HG03066 (cell line): ENCODE measurements around the gene GALK2.
"Not testable (repeated sequence)": the region's sequence is repeated elsewhere in the genome, so short reads cannot be mapped to it uniquely, and the experiment has no call there.

Experiments
- ATAC-seq: cut with Tn5 transposase; IDR thresholded peaks from one replicate; pipeline ENCODE4 v1.9.1; 2021; ENCODE audit warnings: low read depth; ENCODE audit not compliant: unreplicated experiment

GALK2 gene

GRCh38 chr15:49163678-49164077 is 6.4 kb upstream of the GALK2 start:
- ATAC-seq = no peak

GRCh38 chr15:49164865-49165264 is 5.2 kb upstream of the GALK2 start:
- no peak for ATAC-seq

- no peak for ATAC-seq
Measured at GRCh38 chr15:49168016-49168415, 2.0 kb upstream of the GALK2 start.

GRCh38 chr15:49171790-49172189 is 1.7 kb downstream of the GALK2 start:
- no peak for ATAC-seq

GRCh38 chr15:49174902-49175301 is 4.9 kb downstream of the GALK2 start:
- ATAC-seq = no peak

- ATAC-seq = not testable (repeated sequence)
Measured at GRCh38 chr15:49175582-49176397, 5.7 kb downstream of the GALK2 start.

- no peak for ATAC-seq
Measured at GRCh38 chr15:49178497-49178896, 8.4 kb downstream of the GALK2 start.

GRCh38 chr15:49179433-49180190 is 9.6 kb downstream of the GALK2 start:
- ATAC-seq = no peak

GRCh38 chr15:49182128-49182527 is 12.1 kb downstream of the GALK2 start:
- ATAC-seq = no peak

- ATAC-seq = not testable (repeated sequence)
Measured at GRCh38 chr15:49183741-49184140, 13.7 kb downstream of the GALK2 start.

GRCh38 chr15:49185473-49185872 is 15.4 kb downstream of the GALK2 start:
- ATAC-seq = peak; percentile 72

GRCh38 chr15:49187549-49188245 is 17.6 kb downstream of the GALK2 start:
- ATAC-seq = no peak

GRCh38 chr15:49188933-49189332 is 18.9 kb downstream of the GALK2 start:
- ATAC-seq = no peak

GRCh38 chr15:49189631-49190030 is 19.6 kb downstream of the GALK2 start:
- no peak for ATAC-seq

GRCh38 chr15:49190586-49190985 is 20.5 kb downstream of the GALK2 start:
- ATAC-seq = no peak

- ATAC-seq = no peak
Measured at GRCh38 chr15:49191892-49192291, 21.8 kb downstream of the GALK2 start.

GRCh38 chr15:49196856-49197255 is 26.8 kb downstream of the GALK2 start:
- ATAC-seq = no peak

GRCh38 chr15:49199666-49200065 is 29.6 kb downstream of the GALK2 start:
- no peak for ATAC-seq

GRCh38 chr15:49200347-49200746 is 30.3 kb downstream of the GALK2 start:
- no peak for ATAC-seq

GRCh38 chr15:49208102-49208501 is 38.1 kb downstream of the GALK2 start:
- ATAC-seq = not testable (repeated sequence)

- ATAC-seq = no peak
Measured at GRCh38 chr15:49212897-49213296, 42.9 kb downstream of the GALK2 start.
